ENCODE results near the gene DFFA.
"Not testable (repeated sequence)": the region's sequence is repeated elsewhere in the genome, so short reads cannot be mapped to it uniquely, and the experiment has no call there.

Gene DFFA

DNA sequence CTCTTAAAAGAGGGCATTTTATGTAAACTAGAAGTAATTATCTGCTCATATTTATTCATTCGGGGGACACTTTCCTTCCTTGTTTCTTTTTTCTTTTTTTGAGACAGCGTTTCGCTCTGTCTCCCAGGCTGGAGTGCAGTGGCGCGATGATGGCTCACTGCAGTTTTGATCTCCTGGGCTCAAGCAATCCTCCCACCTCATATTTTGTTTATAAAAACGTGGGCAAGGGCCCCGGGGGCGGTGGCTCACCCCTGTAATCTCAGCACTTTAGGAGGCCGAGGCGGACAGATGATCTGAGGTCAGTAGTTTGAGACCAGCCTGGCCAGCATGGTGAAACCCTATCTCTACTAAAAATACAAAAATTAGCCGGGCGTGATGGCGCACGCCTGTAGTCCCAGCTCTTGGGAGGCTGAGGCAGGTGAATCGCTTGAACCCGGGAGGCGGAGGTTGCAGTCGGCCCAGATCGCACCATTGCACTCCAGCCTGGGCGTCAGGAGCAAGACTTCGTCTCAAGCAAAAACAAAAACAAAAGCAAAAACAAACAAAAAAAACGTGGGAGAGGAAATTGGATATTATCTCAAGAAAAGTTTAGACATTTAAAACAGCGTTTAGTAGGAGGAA is 926 bp upstream of the DFFA start:
- H3K9me3 ChIP-seq: no peaks in the 10 kb centered on the region
- no peak for DNase-seq
- no peaks in the 10 kb centered on the region for H3K27me3 ChIP-seq
- 0 out of 2 replicates have a peak, but pooled peaks cover 2% of the 10 kb centered on the region for H3K36me3 ChIP-seq
- TF ChIP-seq, protein P1, sequence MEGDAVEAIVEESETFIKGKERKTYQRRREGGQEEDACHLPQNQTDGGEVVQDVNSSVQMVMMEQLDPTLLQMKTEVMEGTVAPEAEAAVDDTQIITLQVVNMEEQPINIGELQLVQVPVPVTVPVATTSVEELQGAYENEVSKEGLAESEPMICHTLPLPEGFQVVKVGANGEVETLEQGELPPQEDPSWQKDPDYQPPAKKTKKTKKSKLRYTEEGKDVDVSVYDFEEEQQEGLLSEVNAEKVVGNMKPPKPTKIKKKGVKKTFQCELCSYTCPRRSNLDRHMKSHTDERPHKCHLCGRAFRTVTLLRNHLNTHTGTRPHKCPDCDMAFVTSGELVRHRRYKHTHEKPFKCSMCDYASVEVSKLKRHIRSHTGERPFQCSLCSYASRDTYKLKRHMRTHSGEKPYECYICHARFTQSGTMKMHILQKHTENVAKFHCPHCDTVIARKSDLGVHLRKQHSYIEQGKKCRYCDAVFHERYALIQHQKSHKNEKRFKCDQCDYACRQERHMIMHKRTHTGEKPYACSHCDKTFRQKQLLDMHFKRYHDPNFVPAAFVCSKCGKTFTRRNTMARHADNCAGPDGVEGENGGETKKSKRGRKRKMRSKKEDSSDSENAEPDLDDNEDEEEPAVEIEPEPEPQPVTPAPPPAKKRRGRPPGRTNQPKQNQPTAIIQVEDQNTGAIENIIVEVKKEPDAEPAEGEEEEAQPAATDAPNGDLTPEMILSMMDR (IDR thresholded peaks at IDR 0.05; ENCODE audit: low read depth, low read length): no peak
- H3K4me1 ChIP-seq: no peaks in the 10 kb centered on the region
- no peak overlapping the region for H3K4me3 ChIP-seq (ENCODE audit: low read depth, low read length)

DNA sequence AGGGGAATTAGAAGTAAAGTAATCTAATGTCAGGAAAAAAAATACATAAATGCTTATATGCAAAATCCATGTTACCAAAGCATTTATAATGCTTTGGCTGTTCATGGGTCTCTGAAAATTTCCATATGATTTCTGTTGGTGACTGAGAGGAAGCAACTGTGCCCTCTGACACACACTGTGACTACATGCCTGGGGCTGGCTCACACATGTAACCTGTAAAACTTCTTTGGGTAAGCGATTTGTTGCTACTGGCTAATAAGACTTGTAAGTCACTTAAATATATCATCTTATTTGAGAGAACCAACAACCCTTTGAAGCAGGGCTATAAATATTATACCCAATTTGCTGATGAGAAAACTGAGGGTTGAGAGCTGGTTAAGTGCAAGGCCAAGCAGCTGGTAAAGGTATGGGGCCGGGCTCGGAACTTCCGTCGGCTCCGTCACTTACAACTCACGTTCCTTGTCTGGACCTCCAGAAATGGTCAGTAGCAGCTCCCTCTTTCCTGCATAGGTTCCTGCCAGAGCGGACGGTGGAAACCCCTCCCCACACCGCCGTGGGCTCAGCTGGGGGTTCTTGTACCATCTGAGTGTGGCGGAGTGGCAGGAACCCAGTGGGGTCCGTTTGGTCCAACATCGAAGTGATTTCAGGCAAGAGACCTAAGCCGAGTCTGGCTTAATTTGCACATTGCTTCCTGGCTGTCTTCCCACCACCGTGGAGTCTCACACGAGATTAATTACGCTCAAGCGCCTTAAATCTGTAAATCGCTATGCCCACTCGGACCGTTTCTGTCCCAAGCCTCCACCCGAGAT is 714 bp downstream of the DFFA start:
- TF ChIP-seq, protein P1 (IDR thresholded peaks at IDR 0.05; ENCODE audit: low read depth, low read length): no peak
- H3K27me3 ChIP-seq: no peaks in the 10 kb centered on the region
- H3K4me3 ChIP-seq (ENCODE audit: low read depth, low read length): peak overlapping the region; percentile 73
- H3K9me3 ChIP-seq: no peaks in the 10 kb centered on the region
- DNase-seq: no peak
- 0 out of 2 replicates have a peak, but pooled peaks cover 4% of the 10 kb centered on the region for H3K36me3 ChIP-seq
- no peaks in the 10 kb centered on the region for H3K4me1 ChIP-seq

DNA sequence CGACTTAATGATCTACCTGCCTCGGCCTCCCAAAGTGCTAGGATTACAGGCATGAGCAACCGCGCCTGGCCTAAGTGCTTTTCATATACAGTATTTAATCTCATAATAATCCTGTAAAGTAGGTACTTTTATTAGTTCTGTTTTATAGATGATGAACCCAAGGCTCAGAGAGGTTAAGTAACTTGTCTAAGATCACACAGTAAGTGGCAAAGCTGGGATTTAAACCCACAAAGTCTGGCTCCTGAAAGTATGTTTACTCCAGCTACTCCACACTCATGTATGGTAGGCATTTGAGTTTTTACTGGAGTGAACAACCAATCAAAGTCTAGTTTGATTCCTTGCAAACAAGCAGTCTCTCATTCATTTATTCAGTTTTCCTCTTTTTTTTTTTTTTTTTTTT is 2.3 kb downstream of the DFFA start:
- H3K4me3 ChIP-seq (ENCODE audit: low read depth, low read length): no peak overlapping the region
- TF ChIP-seq, protein P1 (IDR thresholded peaks at IDR 0.05; ENCODE audit: low read depth, low read length): no peak
- no peaks in the 10 kb centered on the region for H3K4me1 ChIP-seq
- no peak for DNase-seq
- H3K27me3 ChIP-seq: no peaks in the 10 kb centered on the region
- no peaks in the 10 kb centered on the region for H3K9me3 ChIP-seq
- 0 out of 2 replicates have a peak, but pooled peaks cover 4% of the 10 kb centered on the region for H3K36me3 ChIP-seq

DNA sequence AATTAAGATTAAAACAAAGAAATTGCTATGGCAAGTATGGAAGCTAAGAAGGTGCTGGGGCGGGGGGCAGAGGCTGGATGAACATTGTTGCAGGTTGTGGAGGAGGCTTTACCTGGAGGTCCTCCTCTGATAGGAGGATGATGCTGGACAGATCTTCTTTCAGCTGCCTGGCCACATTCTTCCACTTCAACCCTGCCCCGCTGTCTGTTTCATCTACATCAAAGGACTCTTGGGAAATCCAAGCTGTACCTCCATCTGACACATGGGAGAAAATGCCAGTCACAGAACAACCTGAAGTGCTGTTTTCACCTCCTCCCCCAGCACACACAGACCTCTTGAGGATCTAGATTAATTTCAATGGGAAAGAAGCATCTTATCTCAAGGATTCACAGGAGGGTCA is 5.3 kb downstream of the DFFA start:
- Histone ChIP-seq H3K4me3 (ENCODE audit: low read depth, low read length) (no peak overlapping the region), H3K9me3 (no peaks in the 10 kb centered on the region), H3K36me3 (peaks cover 12% of the 10 kb centered on the region), H3K27me3 (no peaks in the 10 kb centered on the region), H3K4me1 (no peaks in the 10 kb centered on the region)
- DNase-seq: no peak
- TF ChIP-seq, protein P1 (IDR thresholded peaks at IDR 0.05; ENCODE audit: low read depth, low read length): no peak

DNA sequence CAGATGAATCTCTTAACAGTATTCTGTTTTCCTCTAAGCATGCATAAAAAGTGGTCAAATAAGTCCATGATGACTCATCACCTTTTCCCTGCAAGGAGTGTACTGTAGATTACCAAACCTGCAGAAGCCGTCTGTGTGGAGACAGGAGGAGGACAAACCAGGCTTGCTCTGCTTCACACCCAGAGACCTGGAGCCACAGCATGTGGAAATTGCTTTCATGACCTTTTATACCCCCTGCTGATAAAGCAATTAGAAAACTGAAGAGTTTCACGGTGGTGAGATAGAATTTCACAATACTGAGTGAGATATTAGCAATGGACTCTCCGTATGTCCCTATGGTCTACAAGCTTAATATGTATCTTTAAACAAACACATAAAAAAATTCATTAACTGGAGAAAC is 13.1 kb downstream of the DFFA start:
- H3K4me1 ChIP-seq: no peaks in the 10 kb centered on the region
- DNase-seq: no peak
- H3K9me3 ChIP-seq: no peaks in the 10 kb centered on the region
- H3K27me3 ChIP-seq: no peaks in the 10 kb centered on the region
- no peak overlapping the region for H3K4me3 ChIP-seq (ENCODE audit: low read depth, low read length)
- TF ChIP-seq, protein P1 (IDR thresholded peaks at IDR 0.05; ENCODE audit: low read depth, low read length): no peak
- peaks cover 5% of the 10 kb centered on the region; the same call in 1 of the 2 replicates for H3K36me3 ChIP-seq

DNA sequence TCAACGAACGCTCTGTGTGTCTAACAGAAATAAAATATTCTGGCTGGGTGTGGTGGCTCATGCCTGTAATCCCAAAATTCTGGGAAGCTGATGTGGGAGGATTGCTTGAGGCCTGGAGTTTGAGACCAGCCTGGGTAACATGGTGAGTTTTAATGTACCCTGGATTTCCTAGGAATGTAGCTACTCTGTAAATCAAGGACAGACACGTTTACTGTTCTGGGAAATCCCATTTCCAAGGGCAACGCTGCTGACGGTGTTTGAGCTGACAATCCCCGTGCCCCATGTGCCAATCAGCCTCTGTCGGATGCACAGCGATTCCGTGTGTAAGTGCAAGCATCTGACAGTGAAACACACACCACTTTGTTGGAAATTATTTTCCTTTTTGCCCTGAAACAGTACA is 14.5 kb downstream of the DFFA start:
- Histone ChIP-seq H3K36me3 (0 out of 2 replicates have a peak, but pooled peaks cover 2% of the 10 kb centered on the region), H3K4me3 (ENCODE audit: low read depth, low read length) (no peak overlapping the region), H3K4me1 (no peaks in the 10 kb centered on the region), H3K9me3 (no peaks in the 10 kb centered on the region), H3K27me3 (no peaks in the 10 kb centered on the region)
- no peak for DNase-seq
- TF ChIP-seq, protein P1 (IDR thresholded peaks at IDR 0.05; ENCODE audit: low read depth, low read length): no peak

DNA sequence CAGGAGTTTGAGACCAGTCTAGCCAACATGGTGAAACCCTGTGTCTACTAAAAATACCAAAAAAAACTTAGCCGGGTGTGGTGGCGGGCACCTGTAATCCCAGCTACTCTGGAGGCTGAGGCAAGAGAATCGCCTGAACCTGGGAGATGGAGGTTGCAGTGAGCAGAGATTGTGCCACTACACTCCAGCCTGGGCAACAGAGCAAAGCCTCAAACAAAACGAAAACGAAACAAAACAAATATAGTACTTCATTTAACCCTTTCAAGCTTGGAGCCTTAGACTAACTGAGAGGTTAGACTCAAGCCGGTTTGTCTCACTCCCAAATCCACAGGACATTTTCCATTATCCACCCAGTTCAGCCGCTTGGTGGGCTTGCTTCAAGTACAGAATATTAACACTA is 14.9 kb downstream of the DFFA start:
- not testable (repeated sequence) for H3K4me3 ChIP-seq (ENCODE audit: low read depth, low read length); H3K36me3 ChIP-seq; H3K27me3 ChIP-seq; DNase-seq; H3K4me1 ChIP-seq; H3K9me3 ChIP-seq

Measured in BE2C (cell line).